ENCODE results near the gene RPL36AL.

Gene RPL36AL

GRCh38 chr14:49641697-49642129 lies 21.3 kb upstream of the RPL36AL start:
- TF ChIP-seq CTCF (IDR thresholded peaks at IDR 0.05; ENCODE audit: low read depth, low read length) = no peak
- H3K4me3 ChIP-seq (replicated peaks in 1 of 2; ENCODE audit: low read depth in 2 of 2, low read length in 2 of 2) = no peak overlapping the region
- no peak for DNase-seq (ENCODE audit: low read depth in 2 of 2)

GRCh38 chr14:49640540-49641417 lies 20.4 kb upstream of the RPL36AL start:
- no peak overlapping the region for H3K4me3 ChIP-seq (replicated peaks in 1 of 2; ENCODE audit: low read depth in 2 of 2, low read length in 2 of 2)
- TF ChIP-seq CTCF (IDR thresholded peaks at IDR 0.05; ENCODE audit: low read depth, low read length) = no peak
- no peak for DNase-seq (ENCODE audit: low read depth in 2 of 2)

GRCh38 chr14:49637534-49638078 lies 17.2 kb upstream of the RPL36AL start:
- DNase-seq (ENCODE audit: low read depth in 2 of 2) = no peak
- no peak overlapping the region for H3K4me3 ChIP-seq (replicated peaks in 1 of 2; ENCODE audit: low read depth in 2 of 2, low read length in 2 of 2)
- no peak for TF ChIP-seq CTCF (IDR thresholded peaks at IDR 0.05; ENCODE audit: low read depth, low read length)

- peak in 1 of 2 donors; percentile 40 for DNase-seq (ENCODE audit: low read depth in 2 of 2)
- TF ChIP-seq CTCF (IDR thresholded peaks at IDR 0.05; ENCODE audit: low read depth, low read length) = no peak
- H3K4me3 ChIP-seq (replicated peaks in 1 of 2; ENCODE audit: low read depth in 2 of 2, low read length in 2 of 2) = no peak overlapping the region
Observed at GRCh38 chr14:49636866-49637265, 16.4 kb upstream of the RPL36AL start.

GRCh38 chr14:49634547-49635334 lies 14.3 kb upstream of the RPL36AL start, which contains the start of gene DNAAF2:
DNAAF2 (minus strand) TSS chr14:49635244; CDS start chr14:49635149, 95 bp downstream.
- peak within 1 kb of the TSS; percentile 92 to 96 for H3K4me3 ChIP-seq (replicated peaks in 1 of 2; ENCODE audit: low read depth in 2 of 2, low read length in 2 of 2)
- TF ChIP-seq CTCF (IDR thresholded peaks at IDR 0.05; ENCODE audit: low read depth, low read length) = no peak
- DNase-seq (ENCODE audit: low read depth in 2 of 2) = peak; percentile 77 to 79

- peak; percentile 48 for TF ChIP-seq CTCF (IDR thresholded peaks at IDR 0.05; ENCODE audit: low read depth, low read length)
- peak; percentile 96 to 97 for DNase-seq (ENCODE audit: low read depth in 2 of 2)
- peak overlapping the region; percentile 92 to 96 for H3K4me3 ChIP-seq (replicated peaks in 1 of 2; ENCODE audit: low read depth in 2 of 2, low read length in 2 of 2)
Observed at GRCh38 chr14:49633640-49634546, 13.5 kb upstream of the RPL36AL start.

Data from cardiac fibroblast (primary cell).